ENCODE data around the gene P4HTM. TPM values are rescaled to one million over a fixed set of nuclear protein-coding genes. Genes with fewer than 3 reads are reported as not detected.

The P4HTM gene
- total and polyA plus RNA-seq, 4 donors, result 36.0 to 66.4 (median 47.5) TPM

GRCh38 chr3:48980295-48980694 is 9.7 kb upstream of the P4HTM start:
- DNase-seq, result no peak
- H3K9ac ChIP-seq (ENCODE audit: insufficient read depth in 1 of 2, low read length in 2 of 2), result no peak overlapping the region
- WGBS, 2 donors, result 94 to 97% methylated on average over 4 of the region's 4 CpGs
- H3K36me3 ChIP-seq (ENCODE audit: control insufficient read depth in 4 of 4, insufficient read depth in 4 of 4, low read length in 4 of 4), result peaks cover 29 to 58% (median 41%) of the 10 kb centered on the region in 4 donors
- H3K27me3 ChIP-seq (ENCODE audit: control insufficient read depth in 3 of 3, insufficient read depth in 3 of 3, low read length in 2 of 3), result no peaks in the 10 kb centered on the region
- no peak for ATAC-seq (ENCODE audit: insufficient read depth, low FRiP score)
- no peak overlapping the region for H3K4me3 ChIP-seq
- H3K9me3 ChIP-seq (ENCODE audit: control insufficient read depth in 4 of 4, insufficient read depth in 3 of 4, low read length in 3 of 4), result peaks cover 0 to 5% (median 0%) of the 10 kb centered on the region in 4 donors
- no peak for TF ChIP-seq CTCF (IDR thresholded peaks at IDR 0.05; ENCODE audit: control extremely low read depth, extremely low read depth)
- peaks cover 0 to 3% (median 0%) of the 10 kb centered on the region in 5 donors for H3K4me1 ChIP-seq (ENCODE audit: control insufficient read depth in 5 of 5, insufficient read depth in 5 of 5, low read length in 5 of 5)
- no peak overlapping the region for H3K27ac ChIP-seq (ENCODE audit: low read depth in 1 of 2, low read length in 1 of 2)

GRCh38 chr3:48982016-48982415 is 8.0 kb upstream of the P4HTM start:
- peaks cover 27 to 48% (median 31%) of the 10 kb centered on the region in 4 donors for H3K36me3 ChIP-seq (ENCODE audit: control insufficient read depth in 4 of 4, insufficient read depth in 4 of 4, low read length in 4 of 4)
- no peak for ATAC-seq (ENCODE audit: insufficient read depth, low FRiP score)
- H3K27ac ChIP-seq (ENCODE audit: low read depth in 1 of 2, low read length in 1 of 2), result no peak overlapping the region
- no peak overlapping the region for H3K9ac ChIP-seq (ENCODE audit: insufficient read depth in 1 of 2, low read length in 2 of 2)
- peaks cover 0 to 3% (median 0%) of the 10 kb centered on the region in 5 donors for H3K4me1 ChIP-seq (ENCODE audit: control insufficient read depth in 5 of 5, insufficient read depth in 5 of 5, low read length in 5 of 5)
- no peaks in the 10 kb centered on the region for H3K27me3 ChIP-seq (ENCODE audit: control insufficient read depth in 3 of 3, insufficient read depth in 3 of 3, low read length in 2 of 3)
- no peak for DNase-seq
- no peak for TF ChIP-seq CTCF (IDR thresholded peaks at IDR 0.05; ENCODE audit: control extremely low read depth, extremely low read depth)
- H3K9me3 ChIP-seq (ENCODE audit: control insufficient read depth in 4 of 4, insufficient read depth in 3 of 4, low read length in 3 of 4), result peaks cover 0 to 5% (median 0%) of the 10 kb centered on the region in 4 donors
- no peak overlapping the region for H3K4me3 ChIP-seq

- H3K4me3 ChIP-seq, result no peak overlapping the region
- no peak overlapping the region for H3K9ac ChIP-seq (ENCODE audit: insufficient read depth in 1 of 2, low read length in 2 of 2)
- TF ChIP-seq CTCF (IDR thresholded peaks at IDR 0.05; ENCODE audit: control extremely low read depth, extremely low read depth), result no peak
- H3K27me3 ChIP-seq (ENCODE audit: control insufficient read depth in 3 of 3, insufficient read depth in 3 of 3, low read length in 2 of 3), result no peaks in the 10 kb centered on the region
- no peak for ATAC-seq (ENCODE audit: insufficient read depth, low FRiP score)
- peaks cover 0 to 5% (median 0%) of the 10 kb centered on the region in 4 donors for H3K9me3 ChIP-seq (ENCODE audit: control insufficient read depth in 4 of 4, insufficient read depth in 3 of 4, low read length in 3 of 4)
- H3K4me1 ChIP-seq (ENCODE audit: control insufficient read depth in 5 of 5, insufficient read depth in 5 of 5, low read length in 5 of 5), result peaks cover 0 to 3% (median 0%) of the 10 kb centered on the region in 5 donors
- H3K27ac ChIP-seq (ENCODE audit: low read depth in 1 of 2, low read length in 1 of 2), result no peak overlapping the region
- 84 to 90% methylated on average over 5 of the region's 5 CpGs for WGBS, 2 donors
- DNase-seq, result no peak
- H3K36me3 ChIP-seq (ENCODE audit: control insufficient read depth in 4 of 4, insufficient read depth in 4 of 4, low read length in 4 of 4), result peaks cover 27 to 44% (median 30%) of the 10 kb centered on the region in 4 donors
Observed at GRCh38 chr3:48982686-48983085, 7.4 kb upstream of the P4HTM start.

GRCh38 chr3:48983096-48983495 is 6.9 kb upstream of the P4HTM start:
- TF ChIP-seq CTCF (IDR thresholded peaks at IDR 0.05; ENCODE audit: control extremely low read depth, extremely low read depth), result no peak
- peaks cover 23 to 41% (median 30%) of the 10 kb centered on the region in 4 donors for H3K36me3 ChIP-seq (ENCODE audit: control insufficient read depth in 4 of 4, insufficient read depth in 4 of 4, low read length in 4 of 4)
- WGBS, 2 donors, result 95 to 96% methylated on average over 4 of the region's 4 CpGs

More at GRCh38 chr3:48983096-48983495, 6.9 kb upstream of the P4HTM start:
- DNase-seq, result no peak
- H3K27me3 ChIP-seq (ENCODE audit: control insufficient read depth in 3 of 3, insufficient read depth in 3 of 3, low read length in 2 of 3), result no peaks in the 10 kb centered on the region
- no peak overlapping the region for H3K4me3 ChIP-seq
- peaks cover 0 to 5% (median 0%) of the 10 kb centered on the region in 4 donors for H3K9me3 ChIP-seq (ENCODE audit: control insufficient read depth in 4 of 4, insufficient read depth in 3 of 4, low read length in 3 of 4)
- H3K27ac ChIP-seq (ENCODE audit: low read depth in 1 of 2, low read length in 1 of 2), result no peak overlapping the region
- H3K4me1 ChIP-seq (ENCODE audit: control insufficient read depth in 5 of 5, insufficient read depth in 5 of 5, low read length in 5 of 5), result peaks cover 0 to 3% (median 0%) of the 10 kb centered on the region in 5 donors
- ATAC-seq (ENCODE audit: insufficient read depth, low FRiP score), result no peak
- no peak overlapping the region for H3K9ac ChIP-seq (ENCODE audit: insufficient read depth in 1 of 2, low read length in 2 of 2)
